ENCODE data around the gene SLC7A7.
"Not testable (repeated sequence)": the region's sequence is repeated elsewhere in the genome, so short reads cannot be mapped to it uniquely, and the experiment has no call there.

SLC7A7 gene

GRCh38 chr14:22747769-22748168 is 67.5 kb downstream of the SLC7A7 start:
- no peak for DNase-seq

GRCh38 chr14:22740020-22740419 is 75.2 kb downstream of the SLC7A7 start:
- no peak for DNase-seq

- no peak for DNase-seq
These were observed 75.8 kb downstream of the SLC7A7 start for GRCh38 chr14:22739423-22739822.

GRCh38 chr14:22737052-22737451 is 78.2 kb downstream of the SLC7A7 start:
- no peak for DNase-seq

- not testable (repeated sequence) for DNase-seq
These were observed 78.9 kb downstream of the SLC7A7 start for GRCh38 chr14:22736384-22736783.

- no peak for DNase-seq
These were observed 80.1 kb downstream of the SLC7A7 start for GRCh38 chr14:22735096-22735495.

- DNase-seq, result no peak
These were observed 81.4 kb downstream of the SLC7A7 start for GRCh38 chr14:22733829-22734228.

GRCh38 chr14:22732062-22732461 is 83.2 kb downstream of the SLC7A7 start:
- not testable (repeated sequence) for DNase-seq

GRCh38 chr14:22726012-22726411 is 89.2 kb downstream of the SLC7A7 start:
- no peak for DNase-seq

GRCh38 chr14:22725374-22725773 is 89.9 kb downstream of the SLC7A7 start:
- DNase-seq, result not testable (repeated sequence)

- DNase-seq, result not testable (repeated sequence)
These were observed 90.4 kb downstream of the SLC7A7 start for GRCh38 chr14:22724847-22725246.

- no peak for DNase-seq
These were observed 91.4 kb downstream of the SLC7A7 start for GRCh38 chr14:22723815-22724214.

All from activated CD4-positive, alpha-beta T cell treated with anti-CD3 and anti-CD28 coated beads for 4 hours (primary cell).